KMS-11 (cell line): ENCODE data around the gene CD81.

Experiments
- H2AFZ ChIP-seq: fragments of 200-600 bp; sonication (generic); 2 replicates; pipeline ENCODE4 v1.6.1; 2016; ENCODE audit warnings: antibody characterized with exemption, mixed run types, low read depth
- H3K27ac ChIP-seq: fragments of 200-600 bp; sonication (generic); 2 replicates; pipeline ENCODE4 v1.6.1; 2016; ENCODE audit warnings: mild to moderate bottlenecking, mixed run types
- H3K27me3 ChIP-seq: fragments of 200-600 bp; sonication (generic); 2 replicates; pipeline ENCODE4 v1.6.1; 2017; ENCODE audit warnings: mild to moderate bottlenecking, low read depth, mixed run types, moderate library complexity; ENCODE audit not compliant: insufficient read depth
- H3K36me3 ChIP-seq: fragments of 200-600 bp; sonication (generic); 2 replicates; pipeline ENCODE4 v1.6.1; 2017; ENCODE audit warnings: mild to moderate bottlenecking, mixed run types; ENCODE audit not compliant: insufficient read depth
- H3K4me1 ChIP-seq: fragments of 200-600 bp; sonication (generic); 2 replicates; pipeline ENCODE4 v1.6.1; 2016; ENCODE audit warnings: mild to moderate bottlenecking, low read depth, mixed run types; ENCODE audit not compliant: poor library complexity, severe bottlenecking
- H3K4me2 ChIP-seq: fragments of 200-600 bp; sonication (generic); 2 replicates; pipeline ENCODE4 v1.7.0; 2016; ENCODE audit warnings: mild to moderate bottlenecking, mixed run types
- H3K4me3 ChIP-seq: fragments of 200-600 bp; sonication (generic); IDR thresholded peaks from 2 replicates; pipeline ENCODE4 v1.6.1; 2017; ENCODE audit warnings: low read depth, low read length, mixed read lengths; ENCODE audit not compliant: insufficient read depth
- H3K79me2 ChIP-seq: fragments of 200-600 bp; sonication (generic); 2 replicates; pipeline ENCODE4 v1.6.1; 2016; ENCODE audit warnings: low read depth, mixed run types; ENCODE audit not compliant: insufficient read depth
- H3K9ac ChIP-seq: fragments of 200-600 bp; sonication (generic); 2 replicates; pipeline ENCODE4 v1.6.1; 2016; ENCODE audit warnings: mild to moderate bottlenecking, mixed run types
- H4K20me1 ChIP-seq: fragments of 200-600 bp; sonication (generic); 2 replicates; pipeline ENCODE4 v1.6.1; 2016; ENCODE audit warnings: mild to moderate bottlenecking, mixed run types; ENCODE audit not compliant: insufficient read depth
- TF ChIP-seq, protein P1 (sequence below): fragments of 200-600 bp; sonication (generic); conservative IDR thresholded peaks from 2 replicates; pipeline ENCODE4 v1.6.1; 2017; ENCODE audit warnings: low read depth, mild to moderate bottlenecking, antibody characterized with exemption, low read length, moderate library complexity, mixed read lengths

Gene CD81

DNA sequence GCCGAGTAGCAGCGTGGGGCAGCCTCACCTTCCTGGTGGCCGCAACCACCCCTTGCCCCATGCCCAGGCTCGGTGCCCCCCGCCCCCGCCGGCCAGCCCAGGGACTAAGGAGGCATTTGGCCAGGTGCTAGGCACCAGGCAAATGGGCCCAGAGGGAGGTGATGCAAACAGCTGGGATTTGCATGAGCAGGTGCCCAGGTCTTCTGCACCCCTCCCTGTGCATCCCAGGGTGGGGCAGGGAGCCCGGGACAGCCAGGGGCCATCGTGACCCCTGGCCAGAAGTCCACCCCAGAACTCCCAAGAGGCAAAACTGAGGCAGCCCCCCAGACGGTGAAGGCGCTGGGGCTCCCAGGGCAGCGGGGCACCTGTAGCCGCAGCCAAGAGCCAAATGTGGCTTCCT, 49.1 kb downstream of the CD81 start:
- no peak overlapping the region for H3K4me2 ChIP-seq
- H3K79me2 ChIP-seq, result no peaks in the 10 kb centered on the region
- no peak overlapping the region for H3K4me3 ChIP-seq
- H2AFZ ChIP-seq, result no peak overlapping the region
- H3K27me3 ChIP-seq, result peaks cover 40% of the 10 kb centered on the region
- H3K36me3 ChIP-seq, result no peaks in the 10 kb centered on the region
- TF ChIP-seq, protein P1, sequence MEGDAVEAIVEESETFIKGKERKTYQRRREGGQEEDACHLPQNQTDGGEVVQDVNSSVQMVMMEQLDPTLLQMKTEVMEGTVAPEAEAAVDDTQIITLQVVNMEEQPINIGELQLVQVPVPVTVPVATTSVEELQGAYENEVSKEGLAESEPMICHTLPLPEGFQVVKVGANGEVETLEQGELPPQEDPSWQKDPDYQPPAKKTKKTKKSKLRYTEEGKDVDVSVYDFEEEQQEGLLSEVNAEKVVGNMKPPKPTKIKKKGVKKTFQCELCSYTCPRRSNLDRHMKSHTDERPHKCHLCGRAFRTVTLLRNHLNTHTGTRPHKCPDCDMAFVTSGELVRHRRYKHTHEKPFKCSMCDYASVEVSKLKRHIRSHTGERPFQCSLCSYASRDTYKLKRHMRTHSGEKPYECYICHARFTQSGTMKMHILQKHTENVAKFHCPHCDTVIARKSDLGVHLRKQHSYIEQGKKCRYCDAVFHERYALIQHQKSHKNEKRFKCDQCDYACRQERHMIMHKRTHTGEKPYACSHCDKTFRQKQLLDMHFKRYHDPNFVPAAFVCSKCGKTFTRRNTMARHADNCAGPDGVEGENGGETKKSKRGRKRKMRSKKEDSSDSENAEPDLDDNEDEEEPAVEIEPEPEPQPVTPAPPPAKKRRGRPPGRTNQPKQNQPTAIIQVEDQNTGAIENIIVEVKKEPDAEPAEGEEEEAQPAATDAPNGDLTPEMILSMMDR, result no peak
- no peaks in the 10 kb centered on the region for H3K4me1 ChIP-seq
- H3K9ac ChIP-seq, result no peak overlapping the region
- H3K27ac ChIP-seq, result no peak overlapping the region
- no peaks in the 10 kb centered on the region for H4K20me1 ChIP-seq

GRCh38 chr11:2426826-2427521, 49.9 kb downstream of the CD81 start:
- TF ChIP-seq, protein P1, result no peak
- peaks cover 33% of the 10 kb centered on the region for H3K27me3 ChIP-seq
- no peak overlapping the region for H2AFZ ChIP-seq
- H3K4me2 ChIP-seq, result no peak overlapping the region
- H4K20me1 ChIP-seq, result no peaks in the 10 kb centered on the region
- no peaks in the 10 kb centered on the region for H3K4me1 ChIP-seq
- no peak overlapping the region for H3K9ac ChIP-seq
- no peaks in the 10 kb centered on the region for H3K36me3 ChIP-seq
- no peak overlapping the region for H3K4me3 ChIP-seq
- no peaks in the 10 kb centered on the region for H3K79me2 ChIP-seq
- H3K27ac ChIP-seq, result no peak overlapping the region

- TF ChIP-seq, protein P1, result no peak
- Histone ChIP-seq H3K4me1 (no peaks in the 10 kb centered on the region), H3K9ac (no peak overlapping the region), H2AFZ (no peak overlapping the region), H3K27ac (no peak overlapping the region), H3K79me2 (no peaks in the 10 kb centered on the region), H3K27me3 (peaks cover 26% of the 10 kb centered on the region), H4K20me1 (no peaks in the 10 kb centered on the region), H3K4me3 (no peak overlapping the region), H3K4me2 (no peak overlapping the region), H3K36me3 (no peaks in the 10 kb centered on the region)
These were observed 50.7 kb downstream of the CD81 start for GRCh38 chr11:2427721-2428321.

DNA sequence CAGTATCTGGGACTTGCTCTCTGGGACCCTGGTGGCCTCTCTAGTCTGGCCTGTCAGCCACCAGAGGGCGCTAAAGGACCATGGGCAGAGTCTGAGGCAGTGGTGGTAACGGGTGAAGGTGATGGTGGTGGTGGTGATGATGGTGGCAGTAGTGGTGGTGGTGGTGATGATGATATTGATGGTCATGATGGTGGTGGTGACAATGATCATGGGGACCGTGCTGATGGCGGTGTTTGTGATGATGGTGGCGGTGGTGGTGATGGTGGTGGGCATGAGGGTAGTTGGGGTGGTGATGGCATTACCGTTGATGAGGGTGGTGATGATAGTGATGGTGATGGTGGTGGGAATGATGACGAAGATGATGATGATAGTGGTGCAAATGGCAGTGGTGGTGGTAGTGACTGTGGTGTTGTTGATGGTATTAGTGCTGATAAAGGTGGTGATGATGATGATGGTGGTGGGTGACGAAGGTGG, 51.2 kb downstream of the CD81 start:
- no peak overlapping the region for H2AFZ ChIP-seq
- TF ChIP-seq, protein P1, result peak; percentile 97
- no peaks in the 10 kb centered on the region for H3K36me3 ChIP-seq
- no peak overlapping the region for H3K27ac ChIP-seq
- H4K20me1 ChIP-seq, result no peaks in the 10 kb centered on the region
- H3K9ac ChIP-seq, result no peak overlapping the region
- H3K4me2 ChIP-seq, result no peak overlapping the region
- peaks cover 20% of the 10 kb centered on the region for H3K27me3 ChIP-seq
- H3K79me2 ChIP-seq, result no peaks in the 10 kb centered on the region
- H3K4me3 ChIP-seq, result no peak overlapping the region
- H3K4me1 ChIP-seq, result no peaks in the 10 kb centered on the region
